Liver (tissue), 9 donors: Measurements from ENCODE around the gene SRGAP1. TPM values are rescaled to one million over a fixed set of nuclear protein-coding genes. Genes with fewer than 3 reads are reported as not detected.

ENCODE experiments used
- DNase-seq: peaks from one replicate; pipeline ENCODE4 v3.0.0-alpha.2; 2017; ENCODE audit warnings: low spot score
- H3K27ac ChIP-seq, 2 donors: one replicate each; pipeline ENCODE4 v1.7.0; 2013; ENCODE audit warnings: inconsistent platforms in 2 of 2, low read length in 2 of 2, control low read depth in 1 of 2, low read depth in 1 of 2, mild to moderate bottlenecking in 1 of 2
- H3K27me3 ChIP-seq, 4 donors: one replicate each; pipeline versions ENCODE4 v1.6.1 to v1.7.0; 2013; ENCODE audit warnings: low read length in 3 of 4, inconsistent platforms in 1 of 4, mild to moderate bottlenecking in 1 of 4, moderate library complexity in 1 of 4; ENCODE audit not compliant: control insufficient read depth in 4 of 4, insufficient read depth in 4 of 4
- H3K36me3 ChIP-seq, 4 donors: one replicate each; pipeline versions ENCODE4 v1.6.1 to v1.7.0; 2013; ENCODE audit warnings: low read length in 3 of 4, mild to moderate bottlenecking in 3 of 4, low read depth in 1 of 4, moderate library complexity in 1 of 4; ENCODE audit not compliant: control insufficient read depth in 4 of 4, insufficient read depth in 3 of 4
- H3K4me1 ChIP-seq, 4 donors: one replicate each; pipeline versions ENCODE4 v1.6.1 to v1.7.0; 2013; ENCODE audit warnings: low read length in 3 of 4, mild to moderate bottlenecking in 3 of 4, moderate library complexity in 1 of 4; ENCODE audit not compliant: control insufficient read depth in 4 of 4, insufficient read depth in 4 of 4
- H3K4me3 ChIP-seq, 3 donors: one replicate each; pipeline versions ENCODE4 v1.6.1 to v1.7.0; 2013; ENCODE audit warnings: low read length in 3 of 3, control low read depth in 1 of 3, low read depth in 1 of 3, mild to moderate bottlenecking in 1 of 3
- H3K9ac ChIP-seq, 2 donors: one replicate each; pipeline ENCODE4 v1.7.0; 2013; ENCODE audit warnings: low read length in 2 of 2, mild to moderate bottlenecking in 2 of 2, moderate library complexity in 2 of 2, control low read depth in 1 of 2, low read depth in 1 of 2
- H3K9me3 ChIP-seq, 4 donors: one replicate each; pipeline versions ENCODE4 v1.6.1 to v1.7.0; 2013; ENCODE audit warnings: low read length in 3 of 4; ENCODE audit not compliant: control insufficient read depth in 4 of 4
- EGR1 ChIP-seq, 2 donors: IDR thresholded peaks; 2 replicates each; pipeline ENCODE4 v1.6.1; 2016 to 2018; ENCODE audit warnings: antibody characterized with exemption in 2 of 2, low read depth in 2 of 2
- GABPA ChIP-seq, 2 donors: IDR thresholded peaks in 1 of 2; conservative IDR thresholded peaks in 1 of 2; 2 replicates each; pipeline ENCODE4 v1.6.1; 2016; ENCODE audit warnings: antibody characterized with exemption in 2 of 2, mild to moderate bottlenecking in 1 of 2, moderate library complexity in 1 of 2
- HNF4A ChIP-seq, 2 donors: conservative IDR thresholded peaks; 2 replicates each; pipeline ENCODE4 v1.6.1; 2016; ENCODE audit warnings: antibody characterized with exemption in 2 of 2, mild to moderate bottlenecking in 2 of 2
- HNF4G ChIP-seq: IDR thresholded peaks from 2 replicates; pipeline ENCODE4 v1.6.1; 2016; ENCODE audit warnings: antibody characterized with exemption
- JUND ChIP-seq, 2 donors: IDR thresholded peaks; 2 replicates each; pipeline ENCODE4 v1.6.1; 2016; ENCODE audit warnings: antibody characterized with exemption in 2 of 2
- NR2F2 ChIP-seq: IDR thresholded peaks from 2 replicates; pipeline ENCODE4 v1.6.1; 2016; ENCODE audit warnings: antibody characterized with exemption
- RXRA ChIP-seq, 2 donors: IDR thresholded peaks; 2 replicates each; pipeline ENCODE4 v1.6.1; 2017 to 2018; ENCODE audit warnings: antibody characterized with exemption in 2 of 2, mild to moderate bottlenecking in 1 of 2
- SP1 ChIP-seq: IDR thresholded peaks from 2 replicates; pipeline ENCODE4 v1.6.1; 2018; ENCODE audit warnings: antibody characterized with exemption, mild to moderate bottlenecking
- TAF1 ChIP-seq: conservative IDR thresholded peaks from 2 replicates; pipeline ENCODE4 v1.6.1; 2016; ENCODE audit warnings: antibody characterized with exemption, mild to moderate bottlenecking
- YY1 ChIP-seq: IDR thresholded peaks from 2 replicates; pipeline ENCODE4 v1.6.1; 2016; ENCODE audit warnings: antibody characterized with exemption, mild to moderate bottlenecking
- WGBS: extraction: QIAGEN DNeasy Blood & Tissue Kit; methylation state at CpG from one replicate; pipeline ENCODE4 v1.1.7; 2013; 5-methylcytosine and 5-hydroxymethylcytosine counted together
- polyA plus RNA-seq, 2 donors: library from polyadenylated mRNA; stranded (reverse) in 1 of 2; unstranded in 1 of 2; fragments of 200-250 nt in 1 of 2; fragments of >200 nt in 1 of 2; fragmentation: Nextera tagmentation in 1 of 2; extraction: Ambion mirVana in 1 of 2; gene quantifications; one replicate each; pipeline versions ENCODE4 v1.2.1 to v1.2.3, GENCODE V29; 2013 to 2015
- total RNA-seq, 2 donors: library from RNA; depleted of rRNA; stranded (reverse); fragments of >200 nt; gene quantifications; one replicate each; pipeline ENCODE4 v1.2.3, GENCODE V29; 2014
- TF ChIP-seq, protein P1 (sequence below): IDR thresholded peaks from 2 replicates; pipeline ENCODE4 v1.6.1; 2016; ENCODE audit warnings: antibody characterized with exemption
- TF ChIP-seq, protein P2 (sequence below): fragments of 150-350 bp; IDR thresholded peaks from 2 replicates; pipeline ENCODE4 v1.5.1; 2017; ENCODE audit warnings: improper control_type of control experiment, low read depth, low read length; ENCODE audit not compliant: missing input control
- TF ChIP-seq, protein P3 (sequence below): IDR thresholded peaks from 2 replicates; pipeline ENCODE4 v1.6.1; 2016; ENCODE audit warnings: antibody characterized with exemption
- TF ChIP-seq, protein P4 (sequence below): IDR thresholded peaks from 2 replicates; pipeline ENCODE4 v1.6.1; 2016; ENCODE audit warnings: antibody characterized with exemption
- TF ChIP-seq, protein P5 (sequence below): IDR thresholded peaks from 2 replicates; pipeline ENCODE4 v1.6.1; 2016; ENCODE audit warnings: antibody characterized with exemption, mild to moderate bottlenecking
- donor health status: healthy.
- donor health status: healthy.
- donor health status: healthy.
- donor health status: healthy.
- donor health status: healthy.

Gene SRGAP1
- total and polyA plus RNA-seq, 4 donors, result 0.28 to 1.3 (median 0.85) TPM

DNA sequence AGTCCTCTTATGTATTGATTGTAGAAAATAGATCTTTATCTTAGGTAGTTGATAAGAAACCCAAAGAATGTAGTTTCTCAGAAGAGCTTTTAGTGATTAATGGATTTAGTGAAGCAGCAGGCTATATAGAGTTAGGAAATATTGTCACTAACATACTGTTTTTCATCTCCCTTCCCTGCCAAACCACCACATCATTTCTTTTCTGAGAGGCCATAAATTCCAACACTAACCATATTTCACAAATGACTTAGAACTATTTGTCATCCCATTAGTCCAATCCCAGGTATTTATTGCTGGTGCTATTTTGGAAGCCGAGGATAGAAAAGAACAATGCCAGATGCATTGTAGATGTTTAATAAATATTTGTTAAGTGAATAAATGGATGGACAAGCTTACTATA lies 191.9 kb downstream of the SRGAP1 start:
- Histone ChIP-seq H3K27ac (no peak overlapping the region), H3K36me3 (no peaks in the 10 kb centered on the region), H3K27me3 (no peaks in the 10 kb centered on the region), H3K4me3 (no peak overlapping the region), H3K4me1 (peaks cover 0 to 5% (median 0%) of the 10 kb centered on the region in 4 donors), H3K9me3 (peaks cover 0 to 4% (median 0%) of the 10 kb centered on the region in 4 donors), H3K9ac (no peak overlapping the region)
- 88% methylated on average over 1 of the region's 1 CpG for WGBS
- no peak for DNase-seq
- TF ChIP-seq SP1 (no peak), NR2F2 (no peak), HNF4A (conservative IDR thresholded peaks at IDR 0.05) (no peak), YY1 (no peak), GABPA (IDR thresholded peaks at IDR 0.05 in 1 of 2, conservative IDR thresholded peaks at IDR 0.05 in 1 of 2) (no peak)
- TF ChIP-seq, protein P1, sequence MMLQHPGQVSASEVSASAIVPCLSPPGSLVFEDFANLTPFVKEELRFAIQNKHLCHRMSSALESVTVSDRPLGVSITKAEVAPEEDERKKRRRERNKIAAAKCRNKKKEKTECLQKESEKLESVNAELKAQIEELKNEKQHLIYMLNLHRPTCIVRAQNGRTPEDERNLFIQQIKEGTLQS, result no peak
- TF ChIP-seq, protein P2, sequence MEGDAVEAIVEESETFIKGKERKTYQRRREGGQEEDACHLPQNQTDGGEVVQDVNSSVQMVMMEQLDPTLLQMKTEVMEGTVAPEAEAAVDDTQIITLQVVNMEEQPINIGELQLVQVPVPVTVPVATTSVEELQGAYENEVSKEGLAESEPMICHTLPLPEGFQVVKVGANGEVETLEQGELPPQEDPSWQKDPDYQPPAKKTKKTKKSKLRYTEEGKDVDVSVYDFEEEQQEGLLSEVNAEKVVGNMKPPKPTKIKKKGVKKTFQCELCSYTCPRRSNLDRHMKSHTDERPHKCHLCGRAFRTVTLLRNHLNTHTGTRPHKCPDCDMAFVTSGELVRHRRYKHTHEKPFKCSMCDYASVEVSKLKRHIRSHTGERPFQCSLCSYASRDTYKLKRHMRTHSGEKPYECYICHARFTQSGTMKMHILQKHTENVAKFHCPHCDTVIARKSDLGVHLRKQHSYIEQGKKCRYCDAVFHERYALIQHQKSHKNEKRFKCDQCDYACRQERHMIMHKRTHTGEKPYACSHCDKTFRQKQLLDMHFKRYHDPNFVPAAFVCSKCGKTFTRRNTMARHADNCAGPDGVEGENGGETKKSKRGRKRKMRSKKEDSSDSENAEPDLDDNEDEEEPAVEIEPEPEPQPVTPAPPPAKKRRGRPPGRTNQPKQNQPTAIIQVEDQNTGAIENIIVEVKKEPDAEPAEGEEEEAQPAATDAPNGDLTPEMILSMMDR, result no peak
- TF ChIP-seq, protein P3, sequence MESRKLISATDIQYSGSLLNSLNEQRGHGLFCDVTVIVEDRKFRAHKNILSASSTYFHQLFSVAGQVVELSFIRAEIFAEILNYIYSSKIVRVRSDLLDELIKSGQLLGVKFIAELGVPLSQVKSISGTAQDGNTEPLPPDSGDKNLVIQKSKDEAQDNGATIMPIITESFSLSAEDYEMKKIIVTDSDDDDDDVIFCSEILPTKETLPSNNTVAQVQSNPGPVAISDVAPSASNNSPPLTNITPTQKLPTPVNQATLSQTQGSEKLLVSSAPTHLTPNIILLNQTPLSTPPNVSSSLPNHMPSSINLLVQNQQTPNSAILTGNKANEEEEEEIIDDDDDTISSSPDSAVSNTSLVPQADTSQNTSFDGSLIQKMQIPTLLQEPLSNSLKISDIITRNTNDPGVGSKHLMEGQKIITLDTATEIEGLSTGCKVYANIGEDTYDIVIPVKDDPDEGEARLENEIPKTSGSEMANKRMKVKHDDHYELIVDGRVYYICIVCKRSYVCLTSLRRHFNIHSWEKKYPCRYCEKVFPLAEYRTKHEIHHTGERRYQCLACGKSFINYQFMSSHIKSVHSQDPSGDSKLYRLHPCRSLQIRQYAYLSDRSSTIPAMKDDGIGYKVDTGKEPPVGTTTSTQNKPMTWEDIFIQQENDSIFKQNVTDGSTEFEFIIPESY, result no peak
- TF ChIP-seq, protein P4, sequence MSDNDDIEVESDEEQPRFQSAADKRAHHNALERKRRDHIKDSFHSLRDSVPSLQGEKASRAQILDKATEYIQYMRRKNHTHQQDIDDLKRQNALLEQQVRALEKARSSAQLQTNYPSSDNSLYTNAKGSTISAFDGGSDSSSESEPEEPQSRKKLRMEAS, result no peak

DNA sequence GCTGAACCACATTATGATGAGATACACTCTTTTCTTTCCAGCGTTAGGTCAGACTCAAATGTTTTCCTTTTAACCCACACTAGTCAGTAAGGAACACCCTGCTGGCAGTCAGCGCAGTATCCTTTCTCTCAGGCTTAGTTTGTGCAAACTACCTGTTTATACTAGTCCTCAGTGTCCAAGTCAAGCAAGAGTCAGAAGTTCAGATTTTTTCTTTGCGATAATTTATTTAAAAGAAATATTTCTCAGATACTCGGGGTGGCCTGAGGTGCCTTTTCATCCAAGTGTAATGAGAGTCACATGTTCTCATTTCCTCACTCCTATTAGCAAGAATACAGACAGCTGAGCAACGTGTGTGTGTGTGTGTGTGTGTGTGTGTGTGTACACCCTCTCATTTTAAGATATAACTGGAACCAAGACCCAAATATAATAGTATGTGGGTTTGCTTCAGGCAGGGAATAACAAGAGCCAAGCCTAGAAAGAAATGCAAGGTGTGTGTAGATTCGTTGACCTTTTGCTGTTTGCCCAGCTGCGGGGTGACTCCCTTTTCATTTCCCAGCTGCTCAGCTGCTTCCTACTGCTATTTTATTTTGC lies 194.9 kb downstream of the SRGAP1 start:
- peaks cover 0 to 5% (median 0%) of the 10 kb centered on the region in 4 donors for H3K4me1 ChIP-seq
- TF ChIP-seq, protein P5, sequence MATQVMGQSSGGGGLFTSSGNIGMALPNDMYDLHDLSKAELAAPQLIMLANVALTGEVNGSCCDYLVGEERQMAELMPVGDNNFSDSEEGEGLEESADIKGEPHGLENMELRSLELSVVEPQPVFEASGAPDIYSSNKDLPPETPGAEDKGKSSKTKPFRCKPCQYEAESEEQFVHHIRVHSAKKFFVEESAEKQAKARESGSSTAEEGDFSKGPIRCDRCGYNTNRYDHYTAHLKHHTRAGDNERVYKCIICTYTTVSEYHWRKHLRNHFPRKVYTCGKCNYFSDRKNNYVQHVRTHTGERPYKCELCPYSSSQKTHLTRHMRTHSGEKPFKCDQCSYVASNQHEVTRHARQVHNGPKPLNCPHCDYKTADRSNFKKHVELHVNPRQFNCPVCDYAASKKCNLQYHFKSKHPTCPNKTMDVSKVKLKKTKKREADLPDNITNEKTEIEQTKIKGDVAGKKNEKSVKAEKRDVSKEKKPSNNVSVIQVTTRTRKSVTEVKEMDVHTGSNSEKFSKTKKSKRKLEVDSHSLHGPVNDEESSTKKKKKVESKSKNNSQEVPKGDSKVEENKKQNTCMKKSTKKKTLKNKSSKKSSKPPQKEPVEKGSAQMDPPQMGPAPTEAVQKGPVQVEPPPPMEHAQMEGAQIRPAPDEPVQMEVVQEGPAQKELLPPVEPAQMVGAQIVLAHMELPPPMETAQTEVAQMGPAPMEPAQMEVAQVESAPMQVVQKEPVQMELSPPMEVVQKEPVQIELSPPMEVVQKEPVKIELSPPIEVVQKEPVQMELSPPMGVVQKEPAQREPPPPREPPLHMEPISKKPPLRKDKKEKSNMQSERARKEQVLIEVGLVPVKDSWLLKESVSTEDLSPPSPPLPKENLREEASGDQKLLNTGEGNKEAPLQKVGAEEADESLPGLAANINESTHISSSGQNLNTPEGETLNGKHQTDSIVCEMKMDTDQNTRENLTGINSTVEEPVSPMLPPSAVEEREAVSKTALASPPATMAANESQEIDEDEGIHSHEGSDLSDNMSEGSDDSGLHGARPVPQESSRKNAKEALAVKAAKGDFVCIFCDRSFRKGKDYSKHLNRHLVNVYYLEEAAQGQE, result no peak
- TF ChIP-seq JUND (IDR thresholded peaks at IDR 0.05) (no peak), GABPA (IDR thresholded peaks at IDR 0.05 in 1 of 2, conservative IDR thresholded peaks at IDR 0.05 in 1 of 2) (no peak), HNF4A (conservative IDR thresholded peaks at IDR 0.05) (no peak), EGR1 (IDR thresholded peaks at IDR 0.05; ENCODE audit: low read depth in 2 of 2) (no peak), RXRA (IDR thresholded peaks at IDR 0.05) (no peak), HNF4G (no peak), YY1 (no peak), TAF1 (no peak)
- TF ChIP-seq, protein P2, result no peak
- TF ChIP-seq, protein P4, result no peak
- no peak overlapping the region for H3K4me3 ChIP-seq
- H3K9ac ChIP-seq, result no peak overlapping the region
- H3K27me3 ChIP-seq, result no peaks in the 10 kb centered on the region
- H3K27ac ChIP-seq, result no peak overlapping the region
- 33% methylated on average over 7 of the region's 7 CpGs for WGBS
- H3K36me3 ChIP-seq, result no peaks in the 10 kb centered on the region
- no peaks in the 10 kb centered on the region for H3K9me3 ChIP-seq
- DNase-seq, result no peak
